Ascending aorta (tissue), 2 donors: ENCODE results near the gene NF1. TPM values are rescaled to one million over a fixed set of nuclear protein-coding genes. Genes with fewer than 3 reads are reported as not detected.

ENCODE experiments used
- DNase-seq, 2 donors: peaks; one replicate each; pipeline ENCODE4 v3.0.0-alpha.2; 2019; ENCODE audit warnings: low spot score in 2 of 2
- H3K27ac ChIP-seq, 2 donors: fragments of 200-600 bp; sonication (generic); one replicate each; pipeline ENCODE4 v1.5.1; 2016 to 2017; ENCODE audit warnings: mild to moderate bottlenecking in 1 of 2
- H3K27me3 ChIP-seq: fragments of 200-600 bp; sonication (generic); one replicate; pipeline ENCODE4 v1.5.1; 2017
- H3K36me3 ChIP-seq, 2 donors: fragments of 200-600 bp; sonication (generic); one replicate each; pipeline ENCODE4 v1.5.1; 2016
- H3K4me1 ChIP-seq, 2 donors: fragments of 200-600 bp; sonication (generic); one replicate each; pipeline ENCODE4 v1.5.1; 2016 to 2017; ENCODE audit warnings: mild to moderate bottlenecking in 1 of 2
- H3K4me3 ChIP-seq, 2 donors: fragments of 200-600 bp; sonication (generic); one replicate each; pipeline ENCODE4 v1.5.1; 2016 to 2017; ENCODE audit warnings: mild to moderate bottlenecking in 1 of 2
- H3K9me3 ChIP-seq, 2 donors: fragments of 200-600 bp; sonication (generic); one replicate each; pipeline ENCODE4 v1.5.1; 2016
- CTCF ChIP-seq, 3 experiments: fragments of 200-600 bp in 2 of 3; fragments of 450-650 bp in 1 of 3; sonication (generic) in 2 of 3; IDR thresholded peaks; one replicate each; pipeline ENCODE4 v1.5.1; 2016 to 2019; ENCODE audit warnings: antibody characterized with exemption in 3 of 3, mild to moderate bottlenecking in 1 of 3, moderate library complexity in 1 of 3
- intact Hi-C: fragments of 100-400 bp; cut with DNase I; formaldehyde crosslinking; loops from one replicate; pipeline ENCODE4 v1.15.1; 2023
- total RNA-seq: library from RNA; depleted of rRNA; stranded (reverse); fragments of >200 nt; gene quantifications from one replicate; pipeline ENCODE4 v1.1.0, GENCODE V29; 2016

Gene NF1
- total RNA-seq, 1 donor from 2014 or later: 25.0 TPM

- H3K4me3 ChIP-seq: no peak overlapping the region
- no peak for DNase-seq
- intact Hi-C loops: no loop called here
- H3K4me1 ChIP-seq: no peaks in the 10 kb centered on the region
- no peaks in the 10 kb centered on the region for H3K27me3 ChIP-seq
- H3K27ac ChIP-seq: no peak overlapping the region
- peaks cover 6 to 19% of the 10 kb centered on the region in 2 donors for H3K36me3 ChIP-seq
- no peaks in the 10 kb centered on the region for H3K9me3 ChIP-seq
- no peak for TF ChIP-seq CTCF (IDR thresholded peaks at IDR 0.05)
Observed at GRCh38 chr17:31369266-31369665, 274.5 kb downstream of the NF1 start.

DNA sequence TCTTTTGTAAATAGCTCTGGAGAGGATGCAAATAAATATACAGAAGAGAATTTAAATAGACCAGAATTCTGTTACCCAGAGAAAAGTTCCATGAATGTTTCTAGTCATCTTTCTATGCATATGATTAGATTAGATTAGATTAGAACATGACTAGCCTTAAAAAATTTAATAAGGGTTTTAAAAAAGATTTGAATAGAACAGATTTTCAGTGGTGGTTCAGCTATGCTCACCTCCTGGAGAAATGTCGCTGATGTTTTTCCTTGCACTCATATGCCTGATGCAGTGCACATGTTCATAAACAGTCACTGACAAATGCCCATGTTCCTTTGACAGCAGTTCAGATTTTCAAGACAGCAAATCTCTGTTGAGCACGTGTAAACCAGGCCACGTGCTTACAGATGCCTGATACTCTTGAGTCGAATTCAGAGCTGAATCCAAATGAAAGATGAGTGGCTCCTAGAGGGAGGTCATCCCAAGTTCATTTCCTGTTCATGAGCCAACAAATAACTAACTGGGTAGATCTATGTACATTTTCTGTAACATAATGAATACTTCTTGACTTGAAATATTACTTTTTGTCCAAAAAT lies 276.8 kb downstream of the NF1 start:
- H3K36me3 ChIP-seq: peaks cover 6 to 21% of the 10 kb centered on the region in 2 donors

GRCh38 chr17:31373150-31374093 lies 278.6 kb downstream of the NF1 start:
- Histone ChIP-seq H3K4me1 (no peaks in the 10 kb centered on the region), H3K9me3 (no peaks in the 10 kb centered on the region), H3K4me3 (no peak overlapping the region), H3K36me3 (peaks cover 3 to 13% of the 10 kb centered on the region in 2 donors), H3K27me3 (no peaks in the 10 kb centered on the region), H3K27ac (no peak overlapping the region)
- DNase-seq: no peak
- TF ChIP-seq CTCF (IDR thresholded peaks at IDR 0.05): peak in 2 of 3 experiments; percentile 10 to 39
- intact Hi-C loops: no loop called here

More for the DNA sequence above, 276.8 kb downstream of the NF1 start:
- no peaks in the 10 kb centered on the region for H3K9me3 ChIP-seq
- no peaks in the 10 kb centered on the region for H3K27me3 ChIP-seq
- intact Hi-C loops: no loop called here
- DNase-seq: no peak
- no peak overlapping the region for H3K4me3 ChIP-seq
- no peak for TF ChIP-seq CTCF (IDR thresholded peaks at IDR 0.05)
- no peaks in the 10 kb centered on the region for H3K4me1 ChIP-seq
- no peak overlapping the region for H3K27ac ChIP-seq

DNA sequence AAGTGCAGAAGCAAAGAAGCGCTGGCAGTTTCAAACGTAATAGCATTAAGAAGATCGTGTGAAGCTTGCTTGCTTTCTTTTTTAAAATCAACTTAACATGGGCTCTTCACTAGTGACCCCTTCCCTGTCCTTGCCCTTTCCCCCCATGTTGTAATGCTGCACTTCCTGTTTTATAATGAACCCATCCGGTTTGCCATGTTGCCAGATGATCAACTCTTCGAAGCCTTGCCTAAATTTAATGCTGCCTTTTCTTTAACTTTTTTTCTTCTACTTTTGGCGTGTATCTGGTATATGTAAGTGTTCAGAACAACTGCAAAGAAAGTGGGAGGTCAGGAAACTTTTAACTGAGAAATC lies 279.3 kb downstream of the NF1 start:
- no peak for DNase-seq

GRCh38 chr17:31374503-31374902 lies 279.7 kb downstream of the NF1 start:
- DNase-seq: no peak
- Histone ChIP-seq H3K9me3 (no peaks in the 10 kb centered on the region), H3K4me1 (no peaks in the 10 kb centered on the region), H3K27ac (no peak overlapping the region), H3K4me3 (no peak overlapping the region), H3K36me3 (peaks cover 3 to 13% of the 10 kb centered on the region in 2 donors), H3K27me3 (no peaks in the 10 kb centered on the region)
- intact Hi-C loops: no loop called here
- no peak for TF ChIP-seq CTCF (IDR thresholded peaks at IDR 0.05)

More for the DNA sequence above, 279.3 kb downstream of the NF1 start:
- intact Hi-C loops: no loop called here
- no peaks in the 10 kb centered on the region for H3K4me1 ChIP-seq
- H3K27me3 ChIP-seq: no peaks in the 10 kb centered on the region
- no peak overlapping the region for H3K27ac ChIP-seq
- H3K4me3 ChIP-seq: no peak overlapping the region
- peaks cover 3 to 13% of the 10 kb centered on the region in 2 donors for H3K36me3 ChIP-seq
- H3K9me3 ChIP-seq: no peaks in the 10 kb centered on the region
- no peak for TF ChIP-seq CTCF (IDR thresholded peaks at IDR 0.05)
